ENCODE data around the gene PIN4. TPM values are rescaled to one million over a fixed set of nuclear protein-coding genes. Genes with fewer than 3 reads are reported as not detected.
A peak's percentile ranks its signal among the peaks of the same experiment; 100 is the strongest.

PIN4 gene
- 10 to 100 TPM in 3 of 4 donors, 1 to 10 TPM in 1; 6.2 to 12.6 (median 11.2) TPM for total RNA-seq

GRCh38 chrX:72181178-72182125, at the start of gene PIN4:
Gene PIN4 (plus strand): TSS chrX:72181757. CDS start chrX:72181786, 29 bp downstream.
- WGBS, 2 donors: 0 to 1% methylated on average over 37 to 39 of the region's 46 CpGs
- TF ChIP-seq CTCF (IDR thresholded peaks at IDR 0.05) (no peak), POLR2A (IDR thresholded peaks at IDR 0.05) (peak in 1 of 2 donors; percentile 69)
- intact Hi-C loops (cut with DNase I): no loop called here

GRCh38 chrX:72132456-72132855, 49.1 kb upstream of the PIN4 start:
- H3K4me1 ChIP-seq: peaks cover 0 to 13% of the 10 kb centered on the region in 2 donors
- no peak overlapping the region for H3K27ac ChIP-seq
- intact Hi-C loops (cut with DNase I): loop anchor here (5.0 kb wide), 1 partner anchor 115 kb away; no protein-coding TSS in a partner anchor
- 63 to 86% methylated on average over 2 to 3 of the region's 3 CpGs for WGBS, 2 donors
- no peak for DNase-seq
- no peaks in the 10 kb centered on the region for H3K9me3 ChIP-seq
- peak overlapping the region in 1 of 3 donors; percentile 45 for H3K4me3 ChIP-seq (replicated peaks in 1 of 3)
- no peaks in the 10 kb centered on the region for H3K27me3 ChIP-seq
- TF ChIP-seq POLR2A (IDR thresholded peaks at IDR 0.05) (no peak), CTCF (IDR thresholded peaks at IDR 0.05) (no peak)
- H3K36me3 ChIP-seq: no peaks in the 10 kb centered on the region

More at GRCh38 chrX:72181178-72182125, at the start of gene PIN4:
- H3K27me3 ChIP-seq: no peaks in the 10 kb centered on the region
- H3K4me1 ChIP-seq: peaks cover 3 to 7% of the 10 kb centered on the region in 2 donors
- no peaks in the 10 kb centered on the region for H3K36me3 ChIP-seq
- H3K27ac ChIP-seq: peak within 1 kb of the TSS; percentile 77 to 81 (median 77)
- peak; percentile 91 for DNase-seq
- H3K4me3 ChIP-seq (replicated peaks in 1 of 3): peak within 1 kb of the TSS in 2 of 3 donors; percentile 30 to 51
- no peaks in the 10 kb centered on the region for H3K9me3 ChIP-seq

- H3K4me3 ChIP-seq (replicated peaks in 1 of 3): no peak overlapping the region
- no peak overlapping the region for H3K27ac ChIP-seq
- H3K9me3 ChIP-seq: no peaks in the 10 kb centered on the region
- 80 to 100% methylated on average over 3 to 5 of the region's 11 CpGs for WGBS, 2 donors
- H3K36me3 ChIP-seq: no peaks in the 10 kb centered on the region
- no peaks in the 10 kb centered on the region for H3K27me3 ChIP-seq
- intact Hi-C loops (cut with DNase I): loop anchor here (5.0 kb wide), 1 partner anchor 117 kb away; no protein-coding TSS in a partner anchor
- DNase-seq: no peak
- TF ChIP-seq CTCF (IDR thresholded peaks at IDR 0.05): no peak
- TF ChIP-seq POLR2A (IDR thresholded peaks at IDR 0.05): no peak
- peaks cover 0 to 10% of the 10 kb centered on the region in 2 donors for H3K4me1 ChIP-seq
These were observed 47.6 kb upstream of the PIN4 start for GRCh38 chrX:72133851-72134546.

- TF ChIP-seq POLR2A (IDR thresholded peaks at IDR 0.05): no peak
- no peak for TF ChIP-seq CTCF (IDR thresholded peaks at IDR 0.05)
- H3K36me3 ChIP-seq: no peaks in the 10 kb centered on the region
- no peaks in the 10 kb centered on the region for H3K9me3 ChIP-seq
- no peaks in the 10 kb centered on the region for H3K4me1 ChIP-seq
- intact Hi-C loops (cut with DNase I): no loop called here
- no peak overlapping the region for H3K27ac ChIP-seq
- no peak for DNase-seq
- WGBS, 2 donors: 82 to 92% methylated on average over 8 to 9 of the region's 9 CpGs
- no peak overlapping the region for H3K4me3 ChIP-seq (replicated peaks in 1 of 3)
- no peaks in the 10 kb centered on the region for H3K27me3 ChIP-seq
These were observed 43.6 kb upstream of the PIN4 start for GRCh38 chrX:72137846-72138495.

Data from thyroid gland (tissue), 4 donors.